Measurements from ENCODE around the gene PPM1H. TPM values are rescaled to one million over a fixed set of nuclear protein-coding genes. Genes with fewer than 3 reads are reported as not detected.

The PPM1H gene
- total RNA-seq, 4 donors from 2014 or later: 0.09 to 7.6 (median 0.76) TPM; not detected in 1

DNA sequence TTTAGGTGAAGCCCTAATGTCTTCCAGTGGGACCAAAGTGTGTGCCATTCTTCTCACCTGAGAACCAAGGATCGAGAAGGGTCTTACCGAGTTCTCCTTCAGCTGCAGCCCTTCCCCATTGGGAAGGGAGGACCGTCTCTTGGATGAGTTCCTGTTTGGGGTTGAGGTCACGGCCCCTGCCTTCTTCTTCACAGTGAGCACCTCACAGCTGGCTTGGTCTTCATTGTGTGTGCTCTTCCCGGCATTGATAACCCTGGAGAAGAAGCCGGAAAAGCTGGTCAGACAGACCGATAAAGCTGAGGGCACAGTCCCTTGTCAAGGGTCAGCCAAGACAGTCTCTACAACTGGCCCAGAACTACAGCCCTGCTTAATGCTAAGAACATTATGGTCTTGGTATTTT lies 102.9 kb downstream of the PPM1H start:
- H3K27ac ChIP-seq: no peak overlapping the region
- TF ChIP-seq, protein P1, sequence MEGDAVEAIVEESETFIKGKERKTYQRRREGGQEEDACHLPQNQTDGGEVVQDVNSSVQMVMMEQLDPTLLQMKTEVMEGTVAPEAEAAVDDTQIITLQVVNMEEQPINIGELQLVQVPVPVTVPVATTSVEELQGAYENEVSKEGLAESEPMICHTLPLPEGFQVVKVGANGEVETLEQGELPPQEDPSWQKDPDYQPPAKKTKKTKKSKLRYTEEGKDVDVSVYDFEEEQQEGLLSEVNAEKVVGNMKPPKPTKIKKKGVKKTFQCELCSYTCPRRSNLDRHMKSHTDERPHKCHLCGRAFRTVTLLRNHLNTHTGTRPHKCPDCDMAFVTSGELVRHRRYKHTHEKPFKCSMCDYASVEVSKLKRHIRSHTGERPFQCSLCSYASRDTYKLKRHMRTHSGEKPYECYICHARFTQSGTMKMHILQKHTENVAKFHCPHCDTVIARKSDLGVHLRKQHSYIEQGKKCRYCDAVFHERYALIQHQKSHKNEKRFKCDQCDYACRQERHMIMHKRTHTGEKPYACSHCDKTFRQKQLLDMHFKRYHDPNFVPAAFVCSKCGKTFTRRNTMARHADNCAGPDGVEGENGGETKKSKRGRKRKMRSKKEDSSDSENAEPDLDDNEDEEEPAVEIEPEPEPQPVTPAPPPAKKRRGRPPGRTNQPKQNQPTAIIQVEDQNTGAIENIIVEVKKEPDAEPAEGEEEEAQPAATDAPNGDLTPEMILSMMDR (IDR thresholded peaks at IDR 0.05): no peak
- H3K4me1 ChIP-seq: no peaks in the 10 kb centered on the region
- no peaks in the 10 kb centered on the region for H3K27me3 ChIP-seq
- DNase-seq: no peak
- 70 to 85% methylated on average over 6 to 7 of the region's 7 CpGs for WGBS, 2 donors
- no peak overlapping the region for H3K4me3 ChIP-seq
- no peaks in the 10 kb centered on the region for H3K36me3 ChIP-seq
- H3K9me3 ChIP-seq: no peaks in the 10 kb centered on the region
- intact Hi-C loops (cut with DNase I): no loop called here

DNA sequence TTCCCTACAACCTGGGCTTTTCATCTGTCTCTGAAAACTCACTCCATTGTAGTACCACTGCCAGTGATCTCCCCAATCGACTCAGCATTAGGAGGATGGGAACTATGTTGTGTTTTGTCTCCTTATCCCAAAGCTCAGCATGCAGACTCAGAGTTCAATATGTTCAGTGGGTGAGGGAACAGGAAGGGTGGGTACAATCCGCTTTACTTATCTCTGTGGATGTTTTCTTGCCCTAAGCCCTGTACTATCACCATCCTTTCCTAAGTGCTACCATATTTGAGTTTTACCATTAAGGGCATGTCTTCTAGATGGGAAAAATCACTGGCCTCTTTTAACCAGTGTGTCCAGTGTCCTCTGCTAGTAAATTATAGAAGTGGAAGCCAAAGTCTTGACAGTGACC lies 107.1 kb downstream of the PPM1H start:
- H3K27ac ChIP-seq: no peak overlapping the region
- TF ChIP-seq, protein P1 (IDR thresholded peaks at IDR 0.05): no peak
- no peak for TF ChIP-seq POLR2A (IDR thresholded peaks at IDR 0.05)
- H3K27me3 ChIP-seq: no peaks in the 10 kb centered on the region
- DNase-seq: no peak
- no peaks in the 10 kb centered on the region for H3K36me3 ChIP-seq
- H3K4me1 ChIP-seq: no peaks in the 10 kb centered on the region
- intact Hi-C loops (cut with DNase I): no loop called here
- 70 to 75% methylated on average over 2 of the region's 2 CpGs for WGBS, 2 donors
- H3K4me3 ChIP-seq: no peak overlapping the region
- H3K9me3 ChIP-seq: no peaks in the 10 kb centered on the region

DNA sequence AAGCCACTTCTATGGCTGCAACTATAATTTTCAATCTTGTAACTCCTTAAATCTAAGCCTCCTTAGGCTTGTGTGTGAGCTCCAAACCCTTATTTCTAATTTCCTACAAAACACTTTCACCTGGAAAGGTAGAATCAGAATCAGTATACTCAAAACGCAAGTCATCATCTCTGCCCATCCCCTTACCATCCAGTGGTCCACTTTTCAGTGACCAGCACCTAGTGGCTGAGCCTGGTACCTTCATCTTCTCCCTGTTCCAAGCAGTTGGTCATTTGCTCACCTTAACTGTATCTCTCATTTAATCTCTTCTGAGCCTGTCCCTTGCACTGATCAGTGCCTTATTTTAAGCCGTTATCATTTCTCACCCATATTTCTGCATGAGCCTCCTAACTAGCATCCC lies 107.9 kb downstream of the PPM1H start:
- H3K4me3 ChIP-seq: no peak overlapping the region
- WGBS, 2 donors: 89 to 98% methylated on average over 2 of the region's 2 CpGs
- H3K36me3 ChIP-seq: no peaks in the 10 kb centered on the region
- no peaks in the 10 kb centered on the region for H3K9me3 ChIP-seq
- TF ChIP-seq POLR2A (IDR thresholded peaks at IDR 0.05): no peak
- TF ChIP-seq, protein P1 (IDR thresholded peaks at IDR 0.05): no peak
- no peaks in the 10 kb centered on the region for H3K4me1 ChIP-seq
- H3K27me3 ChIP-seq: no peaks in the 10 kb centered on the region
- intact Hi-C loops (cut with DNase I): no loop called here
- DNase-seq: no peak
- no peak overlapping the region for H3K27ac ChIP-seq

DNA sequence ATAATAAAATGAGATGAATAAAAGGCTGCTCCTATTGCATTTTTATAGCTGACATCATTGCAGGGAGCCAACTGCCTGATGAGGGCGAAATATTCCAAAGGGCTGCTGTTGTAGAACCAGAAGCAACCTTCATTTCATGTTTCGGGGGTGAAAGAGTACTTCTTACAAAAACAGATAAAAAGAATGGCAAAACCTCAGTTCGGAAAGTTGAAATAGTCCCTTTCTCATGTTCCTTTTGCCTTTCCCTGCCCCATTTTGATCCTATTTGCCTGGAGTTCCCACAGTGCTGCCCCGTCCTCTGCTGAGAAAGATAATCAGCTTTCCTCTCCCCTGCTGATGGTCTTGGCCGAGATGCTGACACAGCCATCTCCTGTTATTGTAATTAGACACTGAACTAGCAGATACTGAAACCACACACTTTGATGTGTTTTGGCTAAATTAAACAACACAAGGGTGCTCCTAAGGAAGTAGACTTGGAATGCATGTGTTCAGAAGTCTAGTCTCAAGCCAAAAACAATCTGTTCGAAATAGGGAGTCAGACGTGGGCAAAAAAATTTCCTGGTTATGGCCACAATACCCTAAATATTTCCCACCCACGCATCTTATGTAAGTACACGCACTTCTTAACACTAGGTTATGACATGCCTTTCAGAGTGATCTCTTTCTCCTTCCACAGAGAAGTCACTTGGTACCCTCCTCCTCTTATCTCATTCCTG lies 117.2 kb downstream of the PPM1H start:
- intact Hi-C loops (cut with DNase I): no loop called here
- DNase-seq: no peak
- Histone ChIP-seq H3K27me3 (peaks cover 0 to 14% (median 0%) of the 10 kb centered on the region in 4 donors), H3K4me1 (peaks cover 0 to 6% (median 0%) of the 10 kb centered on the region in 3 donors), H3K36me3 (no peaks in the 10 kb centered on the region), H3K9me3 (no peaks in the 10 kb centered on the region), H3K27ac (no peak overlapping the region), H3K4me3 (no peak overlapping the region)
- WGBS, 2 donors: 32 to 43% methylated on average over 9 of the region's 9 CpGs
- TF ChIP-seq, protein P1 (IDR thresholded peaks at IDR 0.05): no peak

DNA sequence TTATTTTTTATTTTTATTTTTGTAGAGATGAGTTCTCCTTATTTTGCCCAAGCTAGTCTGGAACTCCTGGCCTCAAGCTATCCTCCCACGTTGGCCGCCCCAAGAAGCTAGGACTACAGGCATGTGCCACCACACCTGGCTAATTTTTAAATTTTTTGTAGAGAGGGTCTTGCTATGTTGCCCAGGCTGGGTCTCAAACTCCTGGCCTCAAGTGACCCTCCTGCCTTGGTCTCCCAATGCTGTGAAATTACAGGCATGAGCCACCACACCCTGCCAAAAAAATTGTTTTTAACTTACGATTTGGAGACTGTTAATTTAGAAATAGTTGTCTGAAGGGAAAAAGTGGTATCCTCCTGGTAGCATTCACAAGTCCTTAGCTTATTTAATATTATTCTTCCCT lies 120.7 kb downstream of the PPM1H start:
- TF ChIP-seq, protein P1 (IDR thresholded peaks at IDR 0.05): no peak
- no peak for TF ChIP-seq POLR2A (IDR thresholded peaks at IDR 0.05)
- Histone ChIP-seq H3K36me3 (no peaks in the 10 kb centered on the region), H3K9me3 (no peaks in the 10 kb centered on the region), H3K4me3 (no peak overlapping the region), H3K27me3 (no peaks in the 10 kb centered on the region), H3K27ac (no peak overlapping the region), H3K4me1 (peaks cover 0 to 6% (median 0%) of the 10 kb centered on the region in 3 donors)
- no peak for DNase-seq
- WGBS, 2 donors: 80 to 82% methylated on average over 3 of the region's 3 CpGs
- intact Hi-C loops (cut with DNase I): no loop called here
